ENCODE results near the gene TMEM18.
"Not testable (repeated sequence)": the region's sequence is repeated elsewhere in the genome, so short reads cannot be mapped to it uniquely, and the experiment has no call there.

TMEM18 gene

DNA sequence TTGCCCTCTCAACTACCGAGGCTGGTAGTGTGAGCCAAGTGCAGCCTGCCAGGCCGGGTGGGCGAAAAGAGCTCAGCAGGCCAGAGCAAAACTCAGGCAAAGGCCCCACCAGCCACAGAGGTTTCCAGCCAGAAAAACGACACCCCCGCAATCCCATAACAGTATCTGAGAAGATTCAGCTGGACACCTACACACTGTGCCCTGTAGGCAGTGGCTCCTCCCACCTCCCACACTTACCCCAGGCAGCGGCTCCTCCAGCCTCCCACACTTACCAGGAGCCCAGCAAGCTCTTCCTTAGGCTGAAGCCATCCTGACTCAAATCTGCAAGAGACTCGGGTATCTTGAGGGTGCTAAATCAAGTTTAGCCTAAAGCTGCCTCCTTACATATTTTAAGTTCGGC is 15.6 kb upstream of the TMEM18 start:
- no peak for DNase-seq

DNA sequence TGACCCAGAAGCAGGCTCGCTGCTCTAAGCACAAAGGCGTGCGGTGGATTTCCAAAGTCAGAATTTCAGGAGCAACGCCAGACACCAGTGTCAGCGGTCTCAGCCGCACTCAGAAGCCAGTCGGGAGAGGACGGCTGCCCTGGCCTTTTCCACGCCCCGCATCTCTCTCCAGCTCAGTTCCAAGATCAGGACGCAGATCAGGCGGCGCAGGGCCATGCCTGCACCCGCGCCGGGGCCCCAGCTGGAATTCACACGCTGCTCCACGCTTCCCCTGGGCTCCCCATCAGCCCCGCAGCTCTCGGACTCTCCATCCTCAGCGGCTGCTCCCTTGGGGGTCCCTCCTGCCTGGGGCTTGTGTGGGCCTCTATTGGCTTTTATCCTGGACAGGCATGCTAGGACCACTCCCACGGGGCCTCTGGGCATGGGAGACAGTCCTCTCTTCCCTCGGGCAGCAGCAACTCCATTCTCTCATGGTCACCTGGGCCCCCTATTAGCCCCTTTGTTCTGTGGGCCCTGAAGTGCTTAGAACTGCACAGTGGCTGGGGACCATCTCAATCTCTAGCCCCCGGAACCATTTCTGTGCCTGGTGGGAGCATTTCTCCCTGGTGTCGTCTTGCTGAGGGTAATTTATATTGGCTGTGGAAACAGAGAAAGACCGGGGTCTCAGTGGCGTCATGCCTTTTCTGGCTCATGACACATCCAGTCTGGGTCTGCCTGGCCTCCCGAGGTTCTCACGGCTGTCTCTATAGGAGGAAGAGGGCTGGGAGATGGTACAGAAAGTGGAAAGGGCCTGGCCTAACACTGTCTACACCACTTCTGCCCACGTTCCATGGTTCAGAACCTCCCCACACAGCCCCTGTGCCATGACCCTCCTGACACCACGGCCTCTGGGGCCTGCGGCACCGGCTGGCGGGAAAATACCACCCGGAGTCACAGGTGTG is 14.9 kb upstream of the TMEM18 start:
- no peak for DNase-seq

DNA sequence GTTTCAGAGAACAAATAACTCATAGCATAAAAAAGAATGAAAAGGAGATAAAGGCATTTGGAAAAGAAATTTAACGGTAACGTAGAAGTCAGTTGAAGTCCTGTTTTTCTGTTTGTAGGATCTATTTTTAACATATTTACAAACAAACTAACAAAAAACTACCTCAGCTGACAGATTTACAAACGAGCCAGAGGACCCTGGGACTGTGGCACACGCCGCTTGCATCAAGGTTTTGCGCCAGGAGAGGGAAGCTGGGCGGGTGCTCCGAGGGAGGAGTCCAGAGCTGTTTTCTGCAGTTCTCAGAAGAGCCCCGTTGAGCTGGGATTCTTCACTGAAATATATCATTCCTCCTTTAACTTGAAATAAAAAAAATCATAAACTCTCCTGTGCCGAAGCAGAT is 13.6 kb upstream of the TMEM18 start:
- no peak for DNase-seq

DNA sequence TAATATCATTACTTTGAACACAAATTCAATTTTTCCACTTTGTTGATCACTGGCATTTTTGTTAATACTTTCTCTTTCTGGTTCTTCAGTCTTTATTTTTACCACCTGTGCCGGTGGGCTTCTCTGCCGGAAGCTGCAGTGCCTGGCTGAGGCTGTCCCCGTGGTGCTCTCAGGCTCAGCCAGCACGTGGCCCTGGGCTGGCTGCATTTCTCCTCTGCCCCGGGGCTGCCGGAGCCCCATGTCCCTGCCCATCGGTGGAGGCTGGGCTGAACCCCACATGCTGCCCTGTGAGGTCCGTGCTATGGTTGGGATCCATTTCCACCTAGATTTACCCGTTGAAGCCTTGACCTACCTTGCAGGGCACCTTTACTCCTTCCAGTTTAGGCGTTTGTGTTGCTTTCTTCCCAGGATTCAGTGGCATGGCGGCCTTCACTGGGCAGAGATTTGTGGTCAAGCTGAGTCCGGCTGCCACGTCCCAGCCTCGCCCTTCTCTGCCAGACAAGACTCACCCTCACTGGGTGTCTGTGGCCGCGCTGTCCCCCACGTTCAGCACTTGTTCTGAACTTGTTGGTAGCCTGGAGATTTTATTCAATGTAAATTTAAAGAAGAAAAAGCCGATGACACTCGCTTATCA is 12.8 kb upstream of the TMEM18 start:
- DNase-seq = no peak

- DNase-seq = no peak
These were observed 12.0 kb upstream of the TMEM18 start for GRCh38 chr2:689237-689636.

DNA sequence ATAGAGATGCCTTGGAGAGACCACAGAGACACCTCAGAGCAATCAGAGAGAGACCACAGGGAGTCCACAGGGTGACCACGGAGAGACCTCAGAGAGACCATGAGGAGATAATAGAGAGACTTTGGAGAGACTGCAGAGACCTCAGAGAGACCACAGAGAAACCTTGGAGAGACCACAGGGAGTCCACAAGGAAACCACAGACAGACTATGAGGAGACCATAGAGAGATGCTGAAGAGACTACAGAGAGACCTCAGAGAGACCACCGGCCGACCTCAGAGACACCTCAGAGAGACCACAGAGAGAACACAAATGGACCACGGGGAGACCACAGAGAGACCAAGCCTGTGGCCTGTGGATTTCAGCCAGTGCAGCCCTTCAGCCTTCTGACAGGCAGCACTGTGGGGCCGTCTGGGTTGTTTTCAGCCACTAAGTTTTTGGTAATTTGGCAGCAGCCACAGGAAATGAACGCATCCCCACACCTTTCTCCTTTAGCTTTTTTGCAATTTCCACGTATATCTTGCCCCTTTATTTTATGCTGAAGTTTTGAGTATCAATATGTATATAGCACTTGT is 11.4 kb upstream of the TMEM18 start:
- DNase-seq = no peak

GRCh38 chr2:685421-685820 is 8.2 kb upstream of the TMEM18 start:
- DNase-seq = no peak

DNA sequence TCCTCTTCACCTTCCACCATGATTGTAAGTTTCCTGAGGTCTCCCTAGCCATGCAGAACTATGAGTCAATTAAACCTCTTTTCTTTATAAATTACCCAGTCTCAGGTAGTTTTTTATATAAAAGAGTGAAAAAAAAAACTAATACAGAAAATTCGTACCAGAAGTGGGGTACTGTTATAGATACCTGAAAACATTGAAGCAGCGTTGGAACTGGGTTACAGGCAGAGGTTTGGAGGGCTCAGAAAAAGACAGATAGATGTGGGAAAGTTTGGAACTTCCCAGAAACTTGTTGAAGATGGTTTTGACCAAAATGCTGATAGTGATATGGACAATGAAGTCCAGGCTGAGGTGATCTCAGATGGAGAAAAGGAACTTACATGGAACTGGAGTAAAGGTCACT is 7.7 kb upstream of the TMEM18 start:
- not testable (repeated sequence) for DNase-seq

DNA sequence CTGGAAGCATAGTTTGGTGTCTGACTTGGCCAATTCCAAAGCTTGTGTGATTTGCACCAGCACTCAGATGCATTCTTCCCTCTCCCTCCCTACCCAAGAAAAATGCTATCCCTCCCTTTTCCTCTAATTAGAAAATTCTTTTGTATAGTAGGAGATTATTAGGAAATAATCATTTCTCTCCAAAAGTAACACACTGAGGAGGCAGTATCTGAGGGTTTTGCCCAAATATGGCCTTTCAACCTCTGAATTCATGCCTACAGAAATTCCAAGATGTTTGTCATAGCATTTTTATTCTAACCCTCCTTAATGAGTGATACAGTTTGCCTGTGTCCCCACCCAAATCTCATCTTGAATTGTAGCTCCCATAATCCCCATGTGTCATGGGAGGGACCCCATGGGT is 5.0 kb upstream of the TMEM18 start:
- no peak for DNase-seq

DNA sequence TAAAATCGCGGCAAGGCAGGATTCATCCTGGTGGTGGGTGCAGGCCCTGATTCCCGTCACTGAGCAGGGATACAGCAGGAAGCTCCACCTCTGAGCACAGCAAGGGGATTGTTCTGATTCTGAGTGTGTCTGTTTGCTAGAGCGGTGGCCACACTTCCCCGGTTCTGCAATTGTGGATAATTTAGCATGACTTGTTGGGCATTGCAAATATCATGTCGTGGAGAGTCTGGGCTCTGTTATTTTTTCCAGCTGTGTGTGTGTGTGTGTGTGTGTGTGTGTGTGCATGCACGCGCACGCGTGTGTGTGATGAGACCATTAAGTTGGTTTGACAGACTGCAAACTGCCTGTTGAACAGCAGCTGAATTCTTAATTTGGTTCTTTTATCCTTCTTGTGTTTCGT is 4.1 kb upstream of the TMEM18 start:
- no peak for DNase-seq

GRCh38 chr2:680496-680895 is 3.3 kb upstream of the TMEM18 start:
- DNase-seq = no peak

GRCh38 chr2:678964-679363 is 1.8 kb upstream of the TMEM18 start:
- DNase-seq = no peak

- DNase-seq = no peak
These were observed 849 bp upstream of the TMEM18 start for GRCh38 chr2:677959-678550.

DNA sequence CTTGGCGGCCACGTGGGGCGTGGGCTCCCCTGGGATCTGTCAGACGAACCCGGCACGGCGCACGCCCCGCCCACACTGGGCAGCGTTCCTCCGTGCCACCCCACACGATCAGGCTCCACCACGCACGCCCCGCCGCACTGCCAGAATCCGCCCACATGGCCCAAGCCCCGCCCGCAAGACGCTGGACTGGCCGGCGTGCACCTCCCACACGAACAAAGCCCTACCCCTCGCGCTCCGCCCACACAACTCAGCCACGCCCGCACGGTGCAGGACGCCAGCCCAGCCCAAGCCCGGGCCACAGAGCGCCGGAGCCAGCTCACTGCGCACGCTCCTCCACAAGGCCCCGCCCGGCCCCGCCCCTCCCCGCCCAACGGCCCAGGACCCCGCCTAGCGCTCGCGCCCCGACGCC is 555 bp downstream of the TMEM18 start:
- DNase-seq = peak; percentile 96

DNA sequence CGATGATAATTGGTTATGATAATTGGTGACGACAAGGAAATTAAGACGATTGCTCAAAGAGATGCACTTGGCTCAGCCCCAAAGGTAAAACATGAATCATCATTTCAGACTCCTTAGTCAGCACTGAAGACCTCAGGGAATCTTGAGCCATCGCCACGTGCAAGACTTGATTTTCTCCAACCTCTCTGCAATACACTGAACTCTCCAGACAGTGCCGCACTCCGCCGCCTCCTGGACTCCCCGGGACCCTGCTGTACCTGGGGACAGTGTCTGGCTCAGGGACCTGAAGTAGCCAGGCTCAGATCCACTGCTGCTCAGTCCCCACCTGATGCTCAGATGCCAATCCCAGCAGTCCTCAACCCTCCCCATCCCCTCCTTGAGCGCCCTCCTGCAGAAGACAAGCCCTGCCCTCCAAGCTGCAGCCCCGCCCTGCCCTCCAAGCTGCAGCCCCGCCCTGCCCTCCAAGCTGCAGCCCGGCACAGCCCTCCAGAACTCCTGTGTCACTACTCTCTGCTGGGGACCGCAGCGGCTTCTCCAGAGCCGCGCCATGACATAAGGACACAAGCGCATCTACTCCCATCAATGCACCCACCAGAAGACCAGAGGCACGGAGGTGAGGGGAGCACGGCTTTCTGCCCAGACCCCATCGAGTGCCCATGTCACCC is 1.1 kb downstream of the TMEM18 start:
- peak; percentile 60 for DNase-seq

- DNase-seq = no peak
These were observed 1.7 kb downstream of the TMEM18 start for GRCh38 chr2:675460-675859.

- no peak for DNase-seq
These were observed 2.2 kb downstream of the TMEM18 start for GRCh38 chr2:675051-675450.

DNA sequence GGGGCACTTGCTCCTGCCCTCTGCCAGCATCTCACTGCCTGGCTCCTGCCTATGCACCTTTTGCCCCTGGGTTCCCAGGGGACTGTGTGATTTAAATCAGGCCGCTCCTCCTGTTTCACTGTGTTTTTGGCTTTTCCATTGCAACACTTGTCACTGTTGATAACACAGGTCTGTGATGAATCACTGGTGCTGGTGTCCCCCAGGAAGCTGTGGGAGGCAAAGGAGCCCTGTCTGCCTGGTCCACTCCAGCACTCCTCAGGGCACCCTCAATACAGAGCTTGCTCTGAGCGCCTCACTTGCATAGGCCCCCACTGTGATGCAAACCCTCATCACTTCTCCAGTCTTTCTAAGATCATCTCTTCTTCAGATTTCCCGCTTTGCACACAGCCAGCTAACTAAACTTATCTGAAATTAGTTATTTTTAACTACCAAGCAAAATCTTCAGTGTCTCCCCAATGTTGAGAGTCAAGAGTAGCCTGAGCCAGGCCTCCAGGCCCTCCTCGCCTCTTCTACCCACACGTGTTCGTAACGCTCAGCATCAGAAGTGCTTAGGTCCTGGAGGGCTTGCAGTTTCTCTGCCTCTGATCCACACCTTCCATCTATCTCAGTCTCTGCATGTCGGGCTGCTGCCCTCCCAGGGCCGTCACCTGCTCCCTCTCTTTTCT is 2.8 kb downstream of the TMEM18 start:
- no peak for DNase-seq

DNA sequence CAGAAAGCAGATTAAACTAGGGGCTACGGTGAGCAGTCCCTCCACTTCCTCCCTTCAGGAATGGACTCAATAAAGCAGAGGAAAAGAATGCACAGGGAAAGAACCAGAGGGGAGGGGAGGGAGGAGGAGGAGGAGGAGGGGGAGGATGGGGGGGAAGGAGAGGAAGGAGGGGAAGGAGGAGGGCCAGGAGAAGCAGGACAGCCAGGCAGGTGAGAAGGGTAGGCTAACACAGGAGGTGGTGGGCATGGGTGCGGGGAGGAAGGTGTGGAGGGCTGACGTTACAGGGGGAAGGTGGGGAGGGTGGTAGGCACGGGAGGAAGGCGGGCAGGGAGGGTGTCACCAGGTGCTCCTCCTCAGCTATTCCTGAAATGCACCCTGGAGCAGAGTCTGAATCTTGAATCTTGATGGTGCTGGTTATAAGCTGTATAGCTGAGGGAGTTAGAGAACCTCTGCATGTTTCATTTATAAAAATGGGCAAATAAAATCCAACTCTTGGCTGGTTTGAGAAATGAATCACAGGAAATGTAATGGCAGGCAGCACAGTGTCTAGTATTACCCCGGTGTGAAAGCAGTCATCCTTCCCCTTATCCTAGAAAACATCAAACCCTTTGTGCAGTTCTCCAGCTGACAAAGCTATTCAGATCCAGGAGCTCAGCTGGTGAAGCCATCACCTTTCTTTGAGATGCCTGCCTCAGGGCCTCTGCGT is 3.4 kb downstream of the TMEM18 start:
- no peak for DNase-seq

GRCh38 chr2:673016-673415 is 4.2 kb downstream of the TMEM18 start:
- no peak for DNase-seq

- DNase-seq = no peak
These were observed 4.7 kb downstream of the TMEM18 start for GRCh38 chr2:672606-672905.

Data from NCI-H1694 (cell line).